Activated CD4-positive, alpha-beta T cell treated with anti-CD3 and anti-CD28 coated beads, Interleukin-10, Interleukin-2, amounts not matched to agents 100 ng/mL and 50 ng/mL, durations not matched to agents 16 hours and 8 hours (primary cell): Measurements from ENCODE around the gene SYT6.

Experiments
- DNase-seq: peaks from one replicate; pipeline ENCODE4 v3.0.0-alpha.2; 2020

Gene SYT6

GRCh38 chr1:114153261-114154145, at the start of gene SYT6:
Gene SYT6 (minus strand): TSS chr1:114153869. CDS start chr1:114153772, 97 bp downstream.
- no peak for DNase-seq

- DNase-seq: no peak
These were observed 47.8 kb upstream of the SYT6 start for GRCh38 chr1:114201486-114201885.

GRCh38 chr1:114199017-114199594, 45.4 kb upstream of the SYT6 start:
- DNase-seq: no peak

- no peak for DNase-seq
These were observed 43.6 kb upstream of the SYT6 start for GRCh38 chr1:114196992-114197907.

- DNase-seq: no peak
These were observed 42.1 kb upstream of the SYT6 start for GRCh38 chr1:114195819-114196218.

- no peak for DNase-seq
These were observed 38.7 kb upstream of the SYT6 start for GRCh38 chr1:114192328-114192727.

GRCh38 chr1:114189398-114189797, 35.7 kb upstream of the SYT6 start:
- DNase-seq: no peak

- DNase-seq: no peak
These were observed 27.7 kb upstream of the SYT6 start for GRCh38 chr1:114181356-114181755.

- no peak for DNase-seq
These were observed 27.1 kb upstream of the SYT6 start for GRCh38 chr1:114180742-114181141.

GRCh38 chr1:114178936-114179335, 25.3 kb upstream of the SYT6 start:
- DNase-seq: no peak

GRCh38 chr1:114177282-114177681, 23.6 kb upstream of the SYT6 start:
- DNase-seq: no peak

GRCh38 chr1:114176366-114176765, 22.7 kb upstream of the SYT6 start:
- DNase-seq: no peak

GRCh38 chr1:114173680-114174079, 20.0 kb upstream of the SYT6 start:
- no peak for DNase-seq

- no peak for DNase-seq
These were observed 15.8 kb upstream of the SYT6 start for GRCh38 chr1:114169509-114169908.

- no peak for DNase-seq
These were observed 13.6 kb upstream of the SYT6 start for GRCh38 chr1:114167226-114167625.

- DNase-seq: peak; percentile 16
These were observed 11.3 kb upstream of the SYT6 start for GRCh38 chr1:114164840-114165543.

GRCh38 chr1:114159941-114160340, 6.3 kb upstream of the SYT6 start:
- DNase-seq: no peak

GRCh38 chr1:114157275-114157660, 3.6 kb upstream of the SYT6 start:
- no peak for DNase-seq

GRCh38 chr1:114156538-114157274, 3.0 kb upstream of the SYT6 start:
- no peak for DNase-seq

GRCh38 chr1:114155706-114156105, 2.0 kb upstream of the SYT6 start:
- no peak for DNase-seq

GRCh38 chr1:114154963-114155322, 1.3 kb upstream of the SYT6 start:
- DNase-seq: no peak
